HT-29 (cell line): Measurements from ENCODE around the gene ARHGEF16. TPM values are rescaled to one million over a fixed set of nuclear protein-coding genes. Genes with fewer than 3 reads are reported as not detected.

Experiments
- DNase-seq: peaks from one replicate; pipeline ENCODE4 v3.0.0-alpha.2; 2015; ENCODE audit warnings: low spot score
- total RNA-seq: library from RNA; depleted of rRNA; stranded (reverse); fragments of >200 nt; shearing (Covaris generic); gene quantifications from 2 replicates; pipeline ENCODE4 v1.2.3, GENCODE V29; 2014

Gene ARHGEF16
- total RNA-seq, 1 experiment from 2014 or later: 124 TPM

DNA sequence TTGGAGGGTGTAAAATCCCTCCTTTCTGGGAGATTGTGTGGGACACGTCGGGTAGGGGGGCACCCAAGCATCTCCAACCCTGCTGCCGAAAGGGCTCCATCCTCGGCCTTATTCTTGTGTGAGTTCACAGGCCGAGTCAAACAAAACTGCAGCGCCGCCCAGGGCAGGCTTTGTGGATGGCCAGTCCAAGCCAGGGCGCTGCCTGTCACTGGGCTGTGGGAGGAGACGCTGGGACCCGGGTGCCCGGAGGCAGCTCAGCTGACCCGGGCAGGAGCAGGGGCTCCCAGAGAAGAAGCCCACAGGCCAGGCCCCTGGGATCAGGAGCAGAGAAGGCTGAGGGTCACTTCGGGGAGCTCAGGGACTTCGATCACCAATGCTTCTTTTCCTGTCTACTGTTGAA is 31.8 kb upstream of the ARHGEF16 start:
- DNase-seq: no peak

GRCh38 chr1:3423245-3423829 is 31.1 kb upstream of the ARHGEF16 start:
- no peak for DNase-seq

- DNase-seq: no peak
These were observed 30.4 kb upstream of the ARHGEF16 start for GRCh38 chr1:3423896-3424611.

DNA sequence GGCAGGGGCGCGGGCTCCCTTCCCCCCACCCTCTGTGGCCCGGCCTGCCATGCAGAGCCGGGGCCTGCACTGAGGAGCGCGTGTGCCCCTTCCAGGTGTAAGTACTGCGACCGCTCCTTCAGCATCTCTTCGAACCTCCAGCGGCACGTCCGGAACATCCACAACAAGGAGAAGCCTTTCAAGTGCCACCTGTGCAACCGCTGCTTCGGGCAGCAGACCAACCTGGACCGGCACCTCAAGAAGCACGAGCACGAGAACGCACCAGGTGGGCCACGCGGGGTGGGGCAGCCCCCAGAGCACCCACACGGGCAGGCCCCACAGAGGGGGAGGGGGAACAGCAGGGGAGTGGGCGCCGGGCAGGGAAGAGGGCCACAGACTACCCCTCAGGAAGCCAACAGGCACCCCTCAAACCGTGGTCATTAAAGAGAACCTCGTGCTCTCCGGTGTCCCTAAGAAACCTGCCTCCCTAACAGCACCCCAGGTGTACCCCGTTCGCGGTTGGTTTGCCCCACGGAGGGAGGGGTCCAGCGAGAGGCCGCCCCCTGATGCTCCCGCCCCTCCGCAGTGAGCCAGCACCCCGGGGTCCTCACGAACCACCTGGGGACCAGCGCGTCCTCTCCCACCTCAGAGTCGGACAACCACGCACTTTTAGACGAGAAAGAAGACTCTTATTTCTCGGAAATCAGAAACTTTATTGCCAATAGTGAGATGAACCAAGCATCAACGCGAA is 28.8 kb upstream of the ARHGEF16 start:
- no peak for DNase-seq

GRCh38 chr1:3426956-3427535 is 27.4 kb upstream of the ARHGEF16 start:
- DNase-seq: no peak

GRCh38 chr1:3427711-3428704 is 26.5 kb upstream of the ARHGEF16 start:
- no peak for DNase-seq

GRCh38 chr1:3428899-3429298 is 25.6 kb upstream of the ARHGEF16 start:
- no peak for DNase-seq

DNA sequence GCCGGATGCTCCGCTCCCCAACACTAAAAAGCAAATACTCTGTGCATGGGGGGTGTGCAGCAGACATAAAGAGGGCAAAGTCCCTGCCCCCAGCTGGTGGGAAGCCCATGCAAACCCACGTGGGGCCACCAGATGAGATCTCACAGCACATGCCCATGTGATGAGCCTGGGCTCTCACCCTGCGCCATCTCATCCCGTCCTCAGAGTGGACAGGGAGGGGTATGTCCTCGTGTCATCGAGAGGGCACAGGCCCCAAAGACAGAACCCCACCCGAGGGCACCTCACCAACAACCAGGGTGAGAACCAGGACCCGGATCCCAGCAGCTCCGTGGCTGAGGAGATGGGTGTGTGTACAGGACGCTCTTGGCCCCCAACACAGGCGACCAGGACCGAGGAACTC is 25.1 kb upstream of the ARHGEF16 start:
- no peak for DNase-seq

DNA sequence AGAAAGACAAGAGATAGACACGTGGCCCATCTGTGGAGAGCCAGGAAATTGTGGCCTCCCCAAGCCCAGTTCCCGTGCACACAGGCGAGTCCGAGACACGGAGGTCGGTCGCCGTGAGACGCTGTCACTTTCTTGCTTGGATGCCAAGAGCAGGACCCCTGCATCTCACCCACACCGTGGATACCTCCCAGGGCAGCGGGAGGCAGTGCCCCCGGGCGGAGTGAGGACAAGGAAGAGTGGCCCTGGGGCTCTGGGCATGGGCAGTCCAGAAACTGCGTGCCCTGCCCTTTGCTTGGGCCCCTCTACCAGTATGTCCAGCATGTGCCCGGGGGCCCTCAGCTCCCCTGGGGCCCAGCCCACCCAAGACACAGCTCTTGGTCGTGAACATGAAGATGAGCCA is 24.7 kb upstream of the ARHGEF16 start:
- DNase-seq: no peak

- DNase-seq: no peak
These were observed 24.1 kb upstream of the ARHGEF16 start for GRCh38 chr1:3430406-3430805.

GRCh38 chr1:3430820-3431219 is 23.6 kb upstream of the ARHGEF16 start:
- DNase-seq: no peak

- DNase-seq: no peak
These were observed 23.2 kb upstream of the ARHGEF16 start for GRCh38 chr1:3431266-3431665.

DNA sequence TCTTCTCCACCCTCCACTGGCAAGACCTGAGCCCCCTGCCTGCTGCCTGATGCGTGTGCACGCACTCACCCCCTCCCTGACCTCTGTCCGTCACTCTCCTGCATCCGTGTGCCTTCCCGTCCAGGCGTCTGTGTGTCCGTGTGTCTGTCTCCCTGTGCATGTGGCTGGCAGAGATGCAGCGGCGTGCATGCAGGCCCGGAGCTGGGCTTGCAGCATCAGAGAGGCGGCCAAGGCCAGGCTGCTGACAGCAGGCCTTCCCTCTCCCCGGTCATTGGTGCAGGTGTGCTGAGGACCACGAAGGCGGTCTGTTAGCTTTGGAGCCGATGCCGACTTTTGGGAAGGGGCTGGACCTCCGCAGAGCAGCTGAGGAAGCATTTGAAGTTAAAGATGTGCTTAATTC is 22.8 kb upstream of the ARHGEF16 start:
- no peak for DNase-seq

DNA sequence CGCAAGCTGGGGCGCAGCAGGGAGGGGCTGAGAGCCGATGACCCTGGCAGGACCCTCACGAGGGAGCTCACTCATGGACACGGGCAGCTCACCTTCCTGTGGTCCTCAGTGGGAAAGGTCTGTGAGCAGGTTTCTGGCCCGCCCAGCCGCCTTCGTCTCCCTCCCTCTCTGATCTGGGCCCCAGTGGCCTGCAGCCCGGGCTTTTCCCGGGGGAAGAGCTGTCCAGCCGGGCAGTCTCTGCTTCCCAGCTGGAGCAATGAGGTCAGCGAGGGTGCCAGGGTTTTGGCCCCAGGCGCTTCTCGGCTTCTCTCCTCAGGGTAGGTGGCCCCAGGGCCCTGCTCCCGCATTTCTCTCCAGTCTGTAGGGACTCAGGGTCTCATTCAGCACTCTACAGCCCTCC is 22.2 kb upstream of the ARHGEF16 start:
- DNase-seq: no peak

DNA sequence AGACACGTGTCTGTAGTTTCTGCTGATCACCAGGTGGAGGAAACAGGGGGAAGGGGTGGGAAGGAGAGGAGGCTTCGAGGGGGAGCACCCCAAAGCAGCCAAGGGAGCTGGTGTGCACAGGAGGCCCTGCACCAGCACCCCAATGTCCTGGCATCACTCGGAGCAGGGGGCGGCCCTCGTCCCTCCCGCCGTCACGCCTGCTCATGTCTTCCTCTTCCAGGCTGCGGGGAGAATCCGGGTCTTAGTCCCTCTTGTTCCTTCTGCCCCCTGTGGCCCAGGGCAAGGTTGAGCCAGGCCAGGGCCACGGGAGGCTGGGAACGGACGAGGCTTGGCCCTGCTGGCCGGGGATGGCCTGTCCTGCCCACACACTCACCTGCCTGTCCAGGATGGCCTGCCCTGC is 21.4 kb upstream of the ARHGEF16 start:
- DNase-seq: no peak

DNA sequence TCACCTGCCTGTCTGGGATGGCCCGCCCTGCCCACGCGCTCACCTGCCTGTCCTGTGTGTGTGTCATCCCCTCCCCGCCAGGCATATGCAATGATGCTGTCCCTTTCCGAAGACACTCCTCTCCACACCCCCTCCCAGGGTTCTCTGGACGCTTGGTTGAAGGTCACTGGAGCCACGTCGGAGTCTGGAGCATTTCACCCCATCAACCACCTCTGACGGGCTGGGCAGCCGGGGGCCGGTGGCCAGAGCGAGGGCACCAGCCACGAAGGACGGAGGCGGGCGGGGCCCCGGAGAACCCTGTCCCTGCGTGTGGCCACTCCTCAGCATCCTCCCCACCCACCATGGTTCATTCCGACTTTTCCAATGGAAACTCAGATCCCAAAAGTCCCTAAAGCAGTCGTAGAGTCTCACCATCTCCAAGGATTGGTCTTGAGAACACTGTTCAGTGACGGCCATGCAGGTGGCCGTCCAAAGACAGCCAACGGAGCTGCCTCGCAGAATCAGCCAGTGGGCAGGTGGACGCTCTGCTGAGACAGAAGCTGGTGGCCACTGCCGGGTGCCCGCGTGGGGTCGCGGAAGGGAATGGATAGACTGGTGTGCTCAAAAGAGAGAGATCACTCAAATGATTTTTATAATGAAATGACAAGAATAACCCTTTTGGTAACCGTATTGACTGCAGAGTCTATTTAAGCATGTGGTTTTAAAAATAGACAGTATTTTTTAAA is 20.7 kb upstream of the ARHGEF16 start:
- no peak for DNase-seq

- DNase-seq: no peak
These were observed 19.9 kb upstream of the ARHGEF16 start for GRCh38 chr1:3434406-3435110.

- DNase-seq: no peak
These were observed 18.8 kb upstream of the ARHGEF16 start for GRCh38 chr1:3435666-3436065.

DNA sequence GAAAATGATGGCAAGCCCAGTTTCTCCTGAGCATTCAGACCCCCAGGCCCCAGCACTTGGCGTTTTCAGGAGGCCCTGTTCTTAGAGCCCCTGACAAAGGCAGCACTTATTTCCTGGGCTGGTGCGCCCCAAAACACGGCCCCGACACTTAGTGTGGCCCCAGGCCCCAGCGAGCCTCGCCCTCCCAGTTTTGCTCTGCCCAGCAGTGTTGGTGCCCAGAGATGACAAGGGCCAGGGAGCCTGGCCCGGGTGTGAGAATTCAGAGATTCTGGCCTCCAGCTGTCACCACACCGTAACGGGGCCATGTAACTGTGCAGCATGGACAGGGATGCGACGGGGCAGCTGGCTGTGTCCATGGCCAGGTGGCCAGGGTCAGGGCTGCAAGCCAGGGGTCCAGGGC is 18.0 kb upstream of the ARHGEF16 start:
- DNase-seq: no peak

DNA sequence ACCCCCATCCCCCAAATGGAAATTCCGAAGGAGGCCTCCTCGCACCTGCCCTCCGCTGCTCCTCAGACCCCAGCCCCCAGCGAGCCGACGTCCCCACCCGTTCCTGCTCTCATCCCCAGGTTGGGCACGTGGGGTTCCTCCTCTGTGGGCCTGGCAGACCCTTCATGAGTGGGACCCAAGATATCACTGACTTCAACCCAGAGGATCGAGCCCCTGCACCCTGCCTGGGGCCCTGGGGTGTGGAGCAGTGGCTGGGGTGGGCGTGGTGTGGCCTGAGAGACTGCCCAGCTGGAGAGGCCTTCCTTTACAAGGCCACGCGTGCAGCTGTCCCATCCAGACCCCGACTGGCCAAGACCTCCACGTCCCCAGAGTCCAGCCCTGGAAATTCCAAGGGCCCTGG is 17.6 kb upstream of the ARHGEF16 start:
- no peak for DNase-seq
